ENCODE measurements around the gene BBS10.

BBS10 gene

GRCh38 chr12:76360316-76360715 is 12.1 kb upstream of the BBS10 start:
- Histone ChIP-seq H3K36me3 (replicated peaks; ENCODE audit: low read depth, low read length) (no peaks in the 10 kb centered on the region), H3K9ac (ENCODE audit: low read length) (no peak overlapping the region), H3K4me1 (ENCODE audit: low read length) (no peaks in the 10 kb centered on the region), H3K27me3 (ENCODE audit: low read depth, low read length) (no peaks in the 10 kb centered on the region), H3K4me2 (ENCODE audit: low read length) (no peak overlapping the region), H3K79me2 (ENCODE audit: low read length) (no peaks in the 10 kb centered on the region), H3K9me3 (ENCODE audit: insufficient read depth, low read length) (no peaks in the 10 kb centered on the region), H4K20me1 (ENCODE audit: insufficient read depth, low read length) (no peaks in the 10 kb centered on the region), H2AFZ (ENCODE audit: low read depth, low read length) (no peak overlapping the region), H3K4me3 (ENCODE audit: low read length) (no peak overlapping the region), H3K27ac (ENCODE audit: low read length) (no peak overlapping the region)
- no peak for TF ChIP-seq EZH2phosphoT487 (IDR thresholded peaks at IDR 0.05; ENCODE audit: low read depth)
- no peak for TF ChIP-seq CTCF (IDR thresholded peaks at IDR 0.05; ENCODE audit: low read depth, low read length)

DNA sequence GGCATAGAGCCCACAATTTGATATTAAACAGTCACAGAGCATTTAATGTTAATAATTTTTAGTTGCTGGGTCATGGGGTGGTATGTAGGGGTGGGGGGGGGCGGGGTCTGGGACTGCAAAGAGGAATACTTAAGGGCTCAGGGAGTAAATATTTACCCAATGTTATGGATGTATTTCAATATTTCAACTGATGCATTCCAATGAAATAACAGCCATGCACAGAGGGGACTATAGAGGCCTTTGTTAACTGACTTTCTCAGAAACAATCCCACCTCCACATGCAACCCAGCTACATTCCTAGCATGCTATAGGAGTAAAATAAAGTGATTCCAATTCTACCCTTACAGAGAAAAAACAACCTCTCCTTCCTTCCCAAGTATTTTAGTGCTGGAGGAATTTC is 7.9 kb upstream of the BBS10 start:
- no peaks in the 10 kb centered on the region for H3K4me1 ChIP-seq (ENCODE audit: low read length)
- no peaks in the 10 kb centered on the region for H4K20me1 ChIP-seq (ENCODE audit: insufficient read depth, low read length)
- H3K79me2 ChIP-seq (ENCODE audit: low read length), result no peaks in the 10 kb centered on the region

DNA sequence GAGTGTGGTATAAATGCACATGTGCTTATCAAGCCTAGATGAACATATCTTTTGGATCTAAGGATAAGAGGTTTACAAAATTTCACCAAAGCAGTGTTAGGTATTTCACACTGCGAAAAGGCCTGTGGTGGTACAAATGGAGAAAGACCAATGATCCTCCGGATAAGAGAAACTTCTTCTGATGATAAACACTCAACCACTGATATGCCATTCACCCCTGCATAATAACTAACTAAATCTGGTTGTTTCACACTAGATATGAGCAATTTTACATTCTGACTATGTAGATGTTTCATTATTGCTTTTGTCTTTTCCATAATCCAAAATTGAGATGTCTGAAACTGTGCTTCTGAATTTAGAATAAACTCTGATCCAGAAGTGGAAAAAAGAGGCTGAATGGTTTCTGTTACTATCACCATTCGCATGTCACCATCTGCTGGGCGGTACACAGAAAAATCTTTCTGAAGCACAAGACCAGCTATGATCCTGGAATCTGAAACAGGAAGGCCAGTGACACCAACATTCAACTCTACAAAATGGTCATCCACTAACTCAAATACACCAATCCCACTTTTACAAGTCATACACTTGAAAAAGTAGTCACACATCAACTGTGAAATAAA is 1.3 kb downstream of the BBS10 start:
- no peaks in the 10 kb centered on the region for H3K27me3 ChIP-seq (ENCODE audit: low read depth, low read length)
- H3K36me3 ChIP-seq (replicated peaks; ENCODE audit: low read depth, low read length), result no peaks in the 10 kb centered on the region
- H3K4me2 ChIP-seq (ENCODE audit: low read length), result peak overlapping the region; percentile 94
- H3K27ac ChIP-seq (ENCODE audit: low read length), result peak overlapping the region; percentile 71; the same call in 1 of the 2 replicates
- H3K79me2 ChIP-seq (ENCODE audit: low read length), result peaks cover 13% of the 10 kb centered on the region
- H3K4me3 ChIP-seq (ENCODE audit: low read length), result peak overlapping the region; percentile 93
- H3K9me3 ChIP-seq (ENCODE audit: insufficient read depth, low read length), result no peaks in the 10 kb centered on the region
- H4K20me1 ChIP-seq (ENCODE audit: insufficient read depth, low read length), result no peaks in the 10 kb centered on the region
- peak overlapping the region; percentile 91 for H3K9ac ChIP-seq (ENCODE audit: low read length)
- H2AFZ ChIP-seq (ENCODE audit: low read depth, low read length), result 0 out of 2 replicates have a peak overlapping the region, but pooled peaks have one; percentile 89
- H3K4me1 ChIP-seq (ENCODE audit: low read length), result peaks cover 17% of the 10 kb centered on the region
- TF ChIP-seq EZH2phosphoT487 (IDR thresholded peaks at IDR 0.05; ENCODE audit: low read depth) (no peak), CTCF (IDR thresholded peaks at IDR 0.05; ENCODE audit: low read depth, low read length) (peak; percentile 74)

More for the DNA sequence above, 7.9 kb upstream of the BBS10 start:
- Histone ChIP-seq H2AFZ (ENCODE audit: low read depth, low read length) (no peak overlapping the region), H3K27ac (ENCODE audit: low read length) (no peak overlapping the region), H3K4me2 (ENCODE audit: low read length) (no peak overlapping the region), H3K36me3 (replicated peaks; ENCODE audit: low read depth, low read length) (no peaks in the 10 kb centered on the region), H3K4me3 (ENCODE audit: low read length) (no peak overlapping the region), H3K9me3 (ENCODE audit: insufficient read depth, low read length) (no peaks in the 10 kb centered on the region), H3K9ac (ENCODE audit: low read length) (no peak overlapping the region), H3K27me3 (ENCODE audit: low read depth, low read length) (no peaks in the 10 kb centered on the region)
- TF ChIP-seq CTCF (IDR thresholded peaks at IDR 0.05; ENCODE audit: low read depth, low read length), result no peak
- TF ChIP-seq EZH2phosphoT487 (IDR thresholded peaks at IDR 0.05; ENCODE audit: low read depth), result no peak

DNA sequence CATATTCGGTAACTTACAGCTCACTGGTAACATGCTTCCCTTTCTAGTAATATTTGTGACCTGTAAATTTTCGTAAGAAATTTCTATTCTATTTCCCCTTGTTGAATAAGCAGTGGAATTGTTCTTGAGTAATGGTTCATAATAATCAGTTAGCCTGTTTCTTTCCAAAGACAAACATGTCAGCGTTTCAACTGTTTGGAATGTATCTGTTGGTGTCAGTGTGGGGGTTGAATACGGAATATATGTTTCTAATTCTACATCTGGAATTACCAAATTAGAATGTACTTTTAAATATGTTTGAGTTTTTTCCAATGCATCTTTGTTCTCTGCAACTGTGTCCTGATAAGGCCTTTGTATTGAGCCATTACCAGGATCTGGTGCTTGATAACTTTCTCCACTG is 2.0 kb downstream of the BBS10 start:
- H2AFZ ChIP-seq (ENCODE audit: low read depth, low read length), result no peak overlapping the region
- H3K27ac ChIP-seq (ENCODE audit: low read length), result no peak overlapping the region
- H3K9ac ChIP-seq (ENCODE audit: low read length), result no peak overlapping the region
- no peak overlapping the region for H3K4me3 ChIP-seq (ENCODE audit: low read length)
- no peaks in the 10 kb centered on the region for H3K36me3 ChIP-seq (replicated peaks; ENCODE audit: low read depth, low read length)
- TF ChIP-seq EZH2phosphoT487 (IDR thresholded peaks at IDR 0.05; ENCODE audit: low read depth) (no peak), CTCF (IDR thresholded peaks at IDR 0.05; ENCODE audit: low read depth, low read length) (no peak)
- H3K4me2 ChIP-seq (ENCODE audit: low read length), result no peak overlapping the region
- peaks cover 13% of the 10 kb centered on the region for H3K79me2 ChIP-seq (ENCODE audit: low read length)
- H4K20me1 ChIP-seq (ENCODE audit: insufficient read depth, low read length), result no peaks in the 10 kb centered on the region
- no peaks in the 10 kb centered on the region for H3K9me3 ChIP-seq (ENCODE audit: insufficient read depth, low read length)
- peaks cover 17% of the 10 kb centered on the region for H3K4me1 ChIP-seq (ENCODE audit: low read length)
- no peaks in the 10 kb centered on the region for H3K27me3 ChIP-seq (ENCODE audit: low read depth, low read length)

Data from OCI-LY3 (cell line).